B cell (primary cell): Measurements from ENCODE around the gene RD3L. TPM values are rescaled to one million over a fixed set of nuclear protein-coding genes. Genes with fewer than 3 reads are reported as not detected.

Experiments used
- ATAC-seq: fragments of 200-7000 bp; cut with Tn5 transposase; one replicate; pipeline ENCODE4 v1.10.0; 2021; ENCODE audit warnings: low read depth, mild to moderate bottlenecking, moderate number of reproducible peaks, moderate library complexity
- CTCF ChIA-PET: fragments of 350-600 bp; sonication (Branson Sonifier 250); formaldehyde crosslinking; loops from one replicate; lab custom pipeline; 2021; ENCODE audit warnings: antibody characterized with exemption, inconsistent platforms; lab: Charles Lee
- POLR2A ChIA-PET: fragments of 350-600 bp; sonication (Branson Sonifier 250); formaldehyde crosslinking; loops from one replicate; lab custom pipeline; 2021; ENCODE audit warnings: antibody characterized with exemption; lab: Charles Lee
- DNase-seq: peaks from one replicate; pipeline ENCODE4 v3.0.0; 2013
- H2AFZ ChIP-seq: 2 replicates; pipeline ENCODE4 v1.6.1; 2012; ENCODE audit warnings: mild to moderate bottlenecking, low read depth, low read length; ENCODE audit not compliant: insufficient read depth, poor library complexity, severe bottlenecking
- H3K27ac ChIP-seq, 2 donors: 1 replicate in 1 of 2; 2 replicates in 1 of 2; pipeline ENCODE4 v1.5.1; 2012 to 2013; ENCODE audit warnings: low read length in 2 of 2, mild to moderate bottlenecking in 2 of 2, moderate library complexity in 1 of 2
- H3K27me3 ChIP-seq, 4 experiments: fragments of 200-600 bp in 1 of 4; sonication (generic) in 1 of 4; replicated peaks in 1 of 4; 1 replicate in 2 of 4; 2 replicates in 2 of 4; pipeline versions ENCODE4 v1.6.1 to v1.7.0; 2013 to 2016; ENCODE audit warnings: low read length in 3 of 4, mild to moderate bottlenecking in 2 of 4, mixed read lengths in 1 of 4, moderate library complexity in 1 of 4; ENCODE audit not compliant: insufficient read depth in 4 of 4, control insufficient read depth in 3 of 4; ENCODE audit errors: control extremely low read depth in 1 of 4
- H3K36me3 ChIP-seq, 2 experiments: replicated peaks in 1 of 2; 1 replicate in 1 of 2; 2 replicates in 1 of 2; pipeline versions ENCODE4 v1.6.1 to v1.7.1; 2013; ENCODE audit warnings: low read length in 1 of 2; ENCODE audit not compliant: insufficient read depth in 2 of 2, control insufficient read depth in 1 of 2; ENCODE audit errors: control extremely low read depth in 1 of 2, extremely low read depth in 1 of 2
- H3K4me1 ChIP-seq, 2 donors: fragments of 200-600 bp in 1 of 2; sonication (generic) in 1 of 2; 1 replicate in 1 of 2; 2 replicates in 1 of 2; pipeline versions ENCODE4 v1.5.1 to v1.6.1; 2013 to 2017; ENCODE audit warnings: low read length in 2 of 2; ENCODE audit not compliant: control insufficient read depth in 2 of 2, insufficient read depth in 2 of 2
- H3K4me2 ChIP-seq: replicated peaks from 2 replicates; pipeline ENCODE3; 2012; ENCODE audit warnings: mild to moderate bottlenecking, low read depth, low read length; ENCODE audit not compliant: poor library complexity, severe bottlenecking
- H3K4me3 ChIP-seq, 5 experiments: fragments of 200-600 bp in 1 of 5; sonication (generic) in 1 of 5; 1 replicate in 3 of 5; 2 replicates in 2 of 5; pipeline versions ENCODE4 v1.5.1 to v1.7.0; 2011 to 2016; ENCODE audit warnings: low read length in 4 of 5, mild to moderate bottlenecking in 4 of 5, low read depth in 2 of 5, control low read depth in 1 of 5, moderate library complexity in 1 of 5; ENCODE audit not compliant: insufficient read depth in 1 of 5; ENCODE audit errors: control extremely low read depth in 1 of 5, extremely low read depth in 1 of 5
- H3K79me2 ChIP-seq: fragments of 200-600 bp; sonication (generic); one replicate; pipeline ENCODE4 v1.6.0; 2016; ENCODE audit warnings: low read length; ENCODE audit not compliant: control insufficient read depth, insufficient read depth
- H3K9ac ChIP-seq: fragments of 200-600 bp; sonication (generic); 2 replicates; pipeline ENCODE4 v1.6.1; 2017; ENCODE audit warnings: mild to moderate bottlenecking, low read length, moderate library complexity
- H3K9me3 ChIP-seq, 3 donors: one replicate each; pipeline versions ENCODE4 v1.6.1 to v1.7.1; 2013; ENCODE audit warnings: low read length in 2 of 3; ENCODE audit not compliant: control insufficient read depth in 2 of 3, insufficient read depth in 1 of 3; ENCODE audit errors: control extremely low read depth in 1 of 3
- H4K20me1 ChIP-seq: 2 replicates; pipeline ENCODE4 v1.6.0; 2012; ENCODE audit warnings: mild to moderate bottlenecking, low read length; ENCODE audit not compliant: insufficient read depth, control insufficient read depth, poor library complexity, severe bottlenecking
- H3K27ac Mint-ChIP-seq: one replicate; pipeline ENCODE4 v1.8.0; 2021; ENCODE audit warnings: mixed read lengths
- H3K27me3 Mint-ChIP-seq: one replicate; pipeline ENCODE4 v1.8.0; 2021; ENCODE audit warnings: mixed read lengths
- H3K4me1 Mint-ChIP-seq: one replicate; pipeline ENCODE4 v1.8.0; 2021; ENCODE audit warnings: mixed read lengths
- H3K4me3 Mint-ChIP-seq: one replicate; pipeline ENCODE4 v1.8.0; 2021; ENCODE audit warnings: mixed read lengths
- H3K9me3 Mint-ChIP-seq: one replicate; pipeline ENCODE4 v1.8.0; 2022; ENCODE audit warnings: mixed read lengths; ENCODE audit not compliant: insufficient read depth
- EZH2 ChIP-seq: IDR thresholded peaks from 2 replicates; pipeline ENCODE4 v1.6.1; 2012; ENCODE audit warnings: borderline replicate concordance, low read depth, mild to moderate bottlenecking, moderate library complexity, low read length; ENCODE audit not compliant: insufficient read depth, poor library complexity, severe bottlenecking
- WGBS: methylation state at CpG from one replicate; pipeline ENCODE4 v1.1.5; 2013; ENCODE audit warnings: missing lambda C conversion rate; ENCODE audit not compliant: insufficient coverage; 5-methylcytosine and 5-hydroxymethylcytosine counted together
- intact Hi-C: fragments of 100-400 bp; cut with micrococcal nuclease; formaldehyde crosslinking; loops from one replicate; pipeline ENCODE4 v1.10.0; 2022
- polyA plus RNA-seq: library from polyadenylated mRNA; depleted of rRNA; stranded (reverse); fragments of >200 nt; gene quantifications from 2 replicates; pipeline ENCODE4 v1.2.3, GENCODE V29; 2012
- total RNA-seq, 2 donors: library from RNA; stranded (reverse); fragments of 120-200 nt in 1 of 2; gene quantifications; 1 replicate in 1 of 2; 2 replicates in 1 of 2; pipeline versions ENCODE4 v1.2.3 to v1.2.4, GENCODE V29; 2013 to 2022
- TF ChIP-seq, protein P1 (sequence below): fragments of 200-600 bp; IDR thresholded peaks from one replicate; pipeline ENCODE4 v1.8.0; 2022; ENCODE audit warnings: antibody characterized with exemption, mild to moderate bottlenecking

RD3L gene
- total and polyA plus RNA-seq, 2 donors (not counting 1 experiment from before 2014, with no cell fraction given): not detected

DNA sequence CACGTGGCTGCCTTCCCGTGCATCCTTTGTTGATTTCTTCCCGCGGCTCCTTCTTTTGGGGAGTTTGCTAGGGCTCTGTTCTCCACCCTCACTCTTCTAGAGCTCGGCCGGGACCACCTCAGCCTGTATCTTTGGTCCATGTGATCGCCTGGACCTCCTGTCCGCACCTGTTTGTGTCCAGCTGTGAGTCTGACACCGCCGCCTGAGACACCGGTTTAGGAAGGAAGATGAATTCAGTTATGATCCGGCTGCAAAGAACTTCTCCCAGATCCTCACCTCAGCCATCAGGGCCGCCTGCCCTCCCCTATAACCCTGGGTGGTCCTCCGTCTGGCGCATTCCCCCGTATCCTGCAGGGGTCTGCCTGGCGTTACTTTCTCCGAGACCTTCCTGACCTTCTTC, 14.8 kb downstream of the RD3L start:
- no peak overlapping the region for H3K4me3 ChIP-seq
- no peaks in the 10 kb centered on the region for H3K79me2 ChIP-seq
- H3K27me3 ChIP-seq: peaks cover 0 to 4% (median 1%) of the 10 kb centered on the region in 4 experiments
- no peak for ATAC-seq
- POLR2A ChIA-PET: no interaction called here
- CTCF ChIA-PET: no interaction called here
- no peak for DNase-seq
- Mint-ChIP-seq H3K27me3 (peaks cover 6% of the 10 kb centered on the region), H3K4me3 (no peak overlapping the region), H3K27ac (no peak overlapping the region), H3K4me1 (no peaks in the 10 kb centered on the region), H3K9me3 (no peaks in the 10 kb centered on the region)
- no peaks in the 10 kb centered on the region for H3K36me3 ChIP-seq
- H3K4me2 ChIP-seq: no peak overlapping the region
- H2AFZ ChIP-seq: no peak overlapping the region
- H3K9ac ChIP-seq: no peak overlapping the region
- no peak overlapping the region for H3K27ac ChIP-seq
- 93% methylated on average over 13 of the region's 18 CpGs for WGBS
- no peaks in the 10 kb centered on the region for H4K20me1 ChIP-seq
- H3K9me3 ChIP-seq: peaks cover 0 to 6% (median 0%) of the 10 kb centered on the region in 3 donors
- TF ChIP-seq EZH2: no peak
- TF ChIP-seq, protein P1, sequence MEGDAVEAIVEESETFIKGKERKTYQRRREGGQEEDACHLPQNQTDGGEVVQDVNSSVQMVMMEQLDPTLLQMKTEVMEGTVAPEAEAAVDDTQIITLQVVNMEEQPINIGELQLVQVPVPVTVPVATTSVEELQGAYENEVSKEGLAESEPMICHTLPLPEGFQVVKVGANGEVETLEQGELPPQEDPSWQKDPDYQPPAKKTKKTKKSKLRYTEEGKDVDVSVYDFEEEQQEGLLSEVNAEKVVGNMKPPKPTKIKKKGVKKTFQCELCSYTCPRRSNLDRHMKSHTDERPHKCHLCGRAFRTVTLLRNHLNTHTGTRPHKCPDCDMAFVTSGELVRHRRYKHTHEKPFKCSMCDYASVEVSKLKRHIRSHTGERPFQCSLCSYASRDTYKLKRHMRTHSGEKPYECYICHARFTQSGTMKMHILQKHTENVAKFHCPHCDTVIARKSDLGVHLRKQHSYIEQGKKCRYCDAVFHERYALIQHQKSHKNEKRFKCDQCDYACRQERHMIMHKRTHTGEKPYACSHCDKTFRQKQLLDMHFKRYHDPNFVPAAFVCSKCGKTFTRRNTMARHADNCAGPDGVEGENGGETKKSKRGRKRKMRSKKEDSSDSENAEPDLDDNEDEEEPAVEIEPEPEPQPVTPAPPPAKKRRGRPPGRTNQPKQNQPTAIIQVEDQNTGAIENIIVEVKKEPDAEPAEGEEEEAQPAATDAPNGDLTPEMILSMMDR: no peak
- no peaks in the 10 kb centered on the region for H3K4me1 ChIP-seq
- intact Hi-C loops: no loop called here

DNA sequence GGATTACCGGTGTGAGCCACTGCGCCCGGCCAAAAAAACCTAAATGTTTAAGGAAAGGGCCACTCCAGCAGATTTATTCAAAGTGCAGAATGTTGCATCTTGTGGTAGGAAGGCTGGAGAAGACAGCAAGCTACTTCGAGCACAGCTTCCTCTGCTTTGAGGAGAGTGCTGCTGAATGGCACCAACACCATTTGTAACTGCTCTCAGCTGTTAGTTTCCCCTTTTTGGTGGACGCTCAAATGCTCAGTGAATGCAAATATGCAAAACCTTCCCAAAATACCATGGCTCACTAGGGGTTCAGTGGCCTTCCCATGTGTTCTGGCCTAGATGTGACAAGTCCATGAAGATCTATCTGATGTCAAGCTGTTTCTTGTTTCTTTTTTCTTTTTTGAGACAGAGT, 17.0 kb downstream of the RD3L start:
- Histone ChIP-seq H3K27me3 (peaks cover 0 to 5% (median 1%) of the 10 kb centered on the region in 4 experiments), H3K9me3 (peaks cover 0 to 6% (median 0%) of the 10 kb centered on the region in 3 donors), H3K4me2 (no peak overlapping the region), H2AFZ (no peak overlapping the region), H3K4me3 (no peak overlapping the region), H4K20me1 (peaks cover 10% of the 10 kb centered on the region), H3K4me1 (peaks cover 5 to 12% of the 10 kb centered on the region in 2 donors), H3K79me2 (peaks cover 10% of the 10 kb centered on the region), H3K9ac (no peak overlapping the region), H3K36me3 (no peaks in the 10 kb centered on the region), H3K27ac (no peak overlapping the region)
- intact Hi-C loops: no loop called here
- DNase-seq (no peak), ATAC-seq (no peak)
- 49% methylated on average over 5 of the region's 5 CpGs for WGBS
- Mint-ChIP-seq H3K27me3 (peaks cover 4% of the 10 kb centered on the region), H3K4me1 (peaks cover 6% of the 10 kb centered on the region), H3K4me3 (no peak overlapping the region), H3K9me3 (no peaks in the 10 kb centered on the region), H3K27ac (no peak overlapping the region)
- no peak for TF ChIP-seq EZH2
- TF ChIP-seq, protein P1: no peak
- ChIA-PET CTCF (interaction anchor here (1.4 kb wide), 1 partner anchor 25 kb away, joined by 4 read pairs; no protein-coding TSS in a partner anchor), POLR2A (no interaction called here)
